Bronchial epithelial cell (primary cell): ENCODE measurements around the gene CCNT2. TPM values are rescaled to one million over a fixed set of nuclear protein-coding genes. Genes with fewer than 3 reads are reported as not detected.

ENCODE experiments used
- DNase-seq: peaks from one replicate; pipeline ENCODE4 v3.0.0-alpha.2; 2010; ENCODE audit warnings: low read depth
- FAIRE-seq: peaks from 2 replicates; lab custom pipeline; 2011; peaks lifted over from hg19 to GRCh38; lab: Jason Lieb, UNC
- H3K27me3 ChIP-seq: 2 replicates; pipeline ENCODE4 v1.5.1; 2011; ENCODE audit warnings: low read length; ENCODE audit not compliant: control insufficient read depth, insufficient read depth
- H3K36me3 ChIP-seq: 2 replicates; pipeline ENCODE4 v1.5.1; 2011; ENCODE audit warnings: low read length; ENCODE audit not compliant: control insufficient read depth, insufficient read depth
- H3K4me3 ChIP-seq: 2 replicates; pipeline ENCODE4 v1.5.1; 2011; ENCODE audit warnings: mild to moderate bottlenecking, low read depth, low read length, control low read depth
- total RNA-seq: library from RNA; depleted of rRNA; stranded (reverse); fragments of >200 nt; gene quantifications from 2 replicates; pipeline ENCODE4 v1.2.1, GENCODE V29; 2014
- TF ChIP-seq, protein P1 (sequence below): IDR thresholded peaks from 2 replicates; pipeline ENCODE4 v1.5.1; 2011; ENCODE audit warnings: mild to moderate bottlenecking, moderate library complexity, low read length, control low read depth, inconsistent platforms; ENCODE audit not compliant: insufficient read depth, severe bottlenecking

The CCNT2 gene
- total RNA-seq, 1 donor from 2014 or later: 24.0 TPM

DNA sequence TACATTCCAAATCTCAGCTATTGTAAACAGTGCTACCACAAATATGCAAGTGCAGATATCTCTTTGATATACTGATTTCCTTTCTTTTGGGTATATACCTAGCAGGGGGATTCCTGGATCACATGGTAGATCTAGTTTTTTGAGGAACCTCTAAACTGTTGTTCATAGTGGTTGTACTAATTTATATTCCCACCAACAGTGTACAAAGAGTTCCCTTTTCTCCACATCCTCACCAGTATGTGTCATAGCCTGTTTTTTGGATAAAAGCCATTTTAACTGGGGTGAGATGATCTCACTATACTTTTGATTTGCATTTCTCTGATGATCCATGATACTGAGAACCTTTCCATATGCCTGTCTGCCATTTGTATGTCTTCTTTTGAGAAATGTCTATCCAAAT lies 6.3 kb upstream of the CCNT2 start:
- Histone ChIP-seq H3K4me3 (no peak overlapping the region), H3K36me3 (no peaks in the 10 kb centered on the region), H3K27me3 (no peaks in the 10 kb centered on the region)
- DNase-seq (peak; percentile 76), FAIRE-seq (no peak)
- TF ChIP-seq, protein P1, sequence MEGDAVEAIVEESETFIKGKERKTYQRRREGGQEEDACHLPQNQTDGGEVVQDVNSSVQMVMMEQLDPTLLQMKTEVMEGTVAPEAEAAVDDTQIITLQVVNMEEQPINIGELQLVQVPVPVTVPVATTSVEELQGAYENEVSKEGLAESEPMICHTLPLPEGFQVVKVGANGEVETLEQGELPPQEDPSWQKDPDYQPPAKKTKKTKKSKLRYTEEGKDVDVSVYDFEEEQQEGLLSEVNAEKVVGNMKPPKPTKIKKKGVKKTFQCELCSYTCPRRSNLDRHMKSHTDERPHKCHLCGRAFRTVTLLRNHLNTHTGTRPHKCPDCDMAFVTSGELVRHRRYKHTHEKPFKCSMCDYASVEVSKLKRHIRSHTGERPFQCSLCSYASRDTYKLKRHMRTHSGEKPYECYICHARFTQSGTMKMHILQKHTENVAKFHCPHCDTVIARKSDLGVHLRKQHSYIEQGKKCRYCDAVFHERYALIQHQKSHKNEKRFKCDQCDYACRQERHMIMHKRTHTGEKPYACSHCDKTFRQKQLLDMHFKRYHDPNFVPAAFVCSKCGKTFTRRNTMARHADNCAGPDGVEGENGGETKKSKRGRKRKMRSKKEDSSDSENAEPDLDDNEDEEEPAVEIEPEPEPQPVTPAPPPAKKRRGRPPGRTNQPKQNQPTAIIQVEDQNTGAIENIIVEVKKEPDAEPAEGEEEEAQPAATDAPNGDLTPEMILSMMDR: no peak

DNA sequence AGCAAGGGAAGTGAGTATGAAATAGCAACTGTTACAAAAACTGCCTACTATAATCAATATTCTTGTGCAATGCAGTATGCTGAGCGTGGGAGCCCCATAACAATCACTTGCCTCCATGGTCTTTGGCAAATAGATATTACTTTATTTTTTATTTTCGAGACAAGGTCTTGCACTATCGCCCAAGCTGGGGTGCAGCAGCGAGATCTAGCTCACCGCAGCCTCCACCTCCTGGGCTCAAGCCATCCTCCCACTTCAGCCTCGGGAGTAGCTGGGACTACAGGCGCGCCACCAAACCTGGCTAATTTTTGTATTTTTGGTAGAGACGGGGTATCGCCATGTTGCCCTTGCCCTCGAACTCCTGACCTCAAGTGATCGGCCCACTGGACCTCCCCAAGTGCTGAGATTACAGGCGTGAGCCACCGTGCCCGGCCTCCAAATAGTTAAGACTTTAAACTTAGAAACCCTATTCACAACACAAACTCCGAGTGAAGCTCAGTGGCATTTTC lies 1.2 kb upstream of the CCNT2 start:
- no peak for DNase-seq
- Histone ChIP-seq H3K4me3 (peak overlapping the region; percentile 92), H3K36me3 (no peaks in the 10 kb centered on the region), H3K27me3 (no peaks in the 10 kb centered on the region)
- TF ChIP-seq, protein P1: no peak
- FAIRE-seq: no peak

DNA sequence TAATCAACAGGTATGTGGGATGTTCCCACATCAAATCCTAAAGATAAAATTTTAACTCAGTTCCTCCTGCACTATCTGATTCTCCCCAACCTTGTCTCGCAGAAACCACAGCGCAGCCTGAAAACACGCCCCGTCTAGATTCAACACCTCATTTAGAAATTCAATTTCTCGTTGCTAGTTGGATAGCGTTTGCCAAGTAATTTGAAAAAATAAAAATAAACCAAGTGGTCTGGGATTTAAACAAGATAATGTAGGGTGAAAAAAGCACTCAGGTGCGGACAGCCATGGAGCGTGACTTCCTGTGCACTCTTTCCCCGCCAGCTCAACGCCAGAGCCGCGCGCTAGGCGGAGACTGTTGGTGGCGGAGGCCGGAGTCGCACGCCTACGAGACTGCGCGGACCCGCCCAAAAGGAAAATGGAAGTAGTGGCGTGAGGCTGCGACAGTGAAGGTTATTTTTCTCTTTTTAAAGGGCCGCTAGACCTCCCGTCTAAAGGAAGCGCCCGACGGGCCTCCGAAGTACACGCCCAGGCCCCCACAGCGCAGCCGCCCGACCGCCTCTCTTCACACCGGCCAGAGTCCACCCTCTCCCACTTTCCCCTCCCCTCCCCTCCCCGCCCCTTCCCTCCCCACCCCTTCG lies 615 bp upstream of the CCNT2 start:
- TF ChIP-seq, protein P1: peak; percentile 42
- Histone ChIP-seq H3K4me3 (peak overlapping the region; percentile 92), H3K27me3 (no peaks in the 10 kb centered on the region), H3K36me3 (no peaks in the 10 kb centered on the region)
- peak; percentile 77 for DNase-seq
- no peak for FAIRE-seq

DNA sequence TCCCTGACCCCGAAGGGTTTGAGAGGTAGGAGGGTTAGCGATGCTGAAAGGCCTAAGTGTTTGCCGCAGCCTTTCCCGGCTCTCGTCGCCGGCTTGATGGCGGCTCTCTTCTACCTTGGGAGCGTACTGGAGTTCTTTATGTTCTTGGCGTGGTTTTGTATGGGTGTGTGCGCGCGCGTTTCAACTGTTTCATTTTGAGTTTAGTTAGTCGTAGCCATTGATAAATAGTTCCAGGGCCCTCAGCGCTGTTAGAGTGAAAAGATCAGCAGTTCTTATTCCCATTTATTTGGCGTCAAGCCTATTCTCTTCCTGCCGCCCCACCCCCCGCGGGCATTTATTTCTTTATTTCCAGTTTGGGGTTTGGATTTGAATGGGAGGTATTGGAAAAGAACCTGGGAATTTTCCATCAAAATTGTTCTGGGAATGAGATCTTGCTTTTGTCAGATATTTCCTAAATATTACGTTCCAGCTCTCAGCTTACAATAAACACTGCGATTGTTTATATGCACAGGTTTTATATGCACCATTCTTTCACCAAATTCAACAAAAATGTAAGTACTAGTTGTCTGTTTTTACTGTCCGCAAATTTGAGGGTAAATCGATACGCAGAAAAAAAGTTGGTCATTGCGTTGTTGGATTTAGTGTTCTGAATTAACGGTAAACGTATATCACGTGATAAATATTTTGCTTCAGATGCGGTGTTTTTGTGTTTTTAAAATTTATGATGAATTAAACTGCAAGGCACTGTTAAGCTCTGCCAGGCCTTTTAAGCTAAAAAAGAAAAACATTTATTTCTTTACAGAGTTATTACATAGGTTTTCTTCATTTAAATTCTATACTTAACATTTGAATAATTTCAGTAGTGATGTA lies 954 bp downstream of the CCNT2 start:
- no peaks in the 10 kb centered on the region for H3K27me3 ChIP-seq
- TF ChIP-seq, protein P1: no peak
- DNase-seq: peak; percentile 13
- peak overlapping the region; percentile 92 for H3K4me3 ChIP-seq
- no peak for FAIRE-seq
- no peaks in the 10 kb centered on the region for H3K36me3 ChIP-seq

DNA sequence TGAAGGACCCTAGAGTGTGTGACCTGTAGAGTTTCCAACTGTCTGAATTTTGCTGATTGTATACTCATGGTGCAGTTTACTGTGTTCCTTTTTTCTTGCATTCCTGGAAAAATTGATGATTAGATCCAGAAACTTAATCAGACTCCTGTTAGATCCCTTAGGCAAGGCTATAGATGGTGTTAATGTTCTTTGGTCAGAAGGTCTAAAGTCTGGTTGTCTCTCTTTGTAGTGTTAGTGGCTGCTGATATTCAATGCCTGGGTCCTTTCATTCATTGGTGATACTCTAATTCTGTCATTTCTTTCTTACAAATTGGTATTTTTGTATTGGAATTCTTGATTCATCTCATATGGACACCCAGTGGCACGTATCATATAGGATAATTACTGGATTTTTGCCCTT lies 6.3 kb downstream of the CCNT2 start:
- no peak for DNase-seq
- H3K4me3 ChIP-seq: no peak overlapping the region
- TF ChIP-seq, protein P1: no peak
- no peak for FAIRE-seq
- no peaks in the 10 kb centered on the region for H3K36me3 ChIP-seq
- no peaks in the 10 kb centered on the region for H3K27me3 ChIP-seq
